Ovary (tissue), 9 donors: ENCODE results near the gene TRABD. TPM values are rescaled to one million over a fixed set of nuclear protein-coding genes. Genes with fewer than 3 reads are reported as not detected.

ENCODE experiments used
- DNase-seq, 5 donors: peaks; one replicate each; pipeline ENCODE4 v3.0.0-alpha.2; 2019 to 2020
- H3K27ac ChIP-seq, 2 donors: fragments of 200-600 bp; one replicate each; pipeline versions ENCODE4 v1.5.1 to v1.8.0; 2019 to 2022
- H3K27me3 ChIP-seq: fragments of 200-600 bp; one replicate; pipeline ENCODE4 v1.8.0; 2022
- H3K36me3 ChIP-seq: fragments of 200-600 bp; sonication (generic); one replicate; pipeline ENCODE4 v1.5.1; 2019
- H3K4me1 ChIP-seq: one replicate; pipeline ENCODE4 v1.8.1; 2013; ENCODE audit warnings: mild to moderate bottlenecking, moderate library complexity; ENCODE audit not compliant: insufficient read depth
- H3K4me3 ChIP-seq: fragments of 200-600 bp; sonication (generic); one replicate; pipeline ENCODE4 v1.5.1; 2017
- H3K9me3 ChIP-seq, 2 donors: fragments of 200-600 bp in 1 of 2; sonication (generic) in 1 of 2; one replicate each; pipeline versions ENCODE4 v1.5.1 to v1.8.1; 2013 to 2019; ENCODE audit warnings: mild to moderate bottlenecking in 1 of 2, moderate library complexity in 1 of 2
- EP300 ChIP-seq: sonication (generic); formaldehyde crosslinking; IDR thresholded peaks from one replicate; pipeline ENCODE4 v1.6.1; 2017; ENCODE audit warnings: antibody characterized with exemption
- POLR2A ChIP-seq: fragments of 450-650 bp; IDR thresholded peaks from one replicate; pipeline ENCODE4 v1.6.1; 2017; ENCODE audit warnings: antibody characterized with exemption, mild to moderate bottlenecking, moderate library complexity
- WGBS, 3 donors: extraction: QIAGEN DNeasy Blood & Tissue Kit in 1 of 3; methylation state at CpG; one replicate each; pipeline versions ENCODE4 v1.1.5 to v1.1.7; 2013 to 2017; 5-methylcytosine and 5-hydroxymethylcytosine counted together
- intact Hi-C, 4 donors: fragments of 100-400 bp; cut with DNase I; formaldehyde crosslinking; loops; one replicate each; pipeline versions ENCODE4 v1.11.0 to v1.15.1; 2022 to 2023
- polyA plus RNA-seq, 2 donors: library from polyadenylated mRNA; stranded (reverse); fragments of 200-250 nt in 1 of 2; fragments of 350-450 nt in 1 of 2; fragmentation: Illumina TruSeq in 1 of 2; extraction: RNeasy Lipid Tissue Mini Kit (QIAGEN cat#74804) in 1 of 2; gene quantifications; one replicate each; pipeline ENCODE4 v1.2.3, GENCODE V29; 2013 to 2014
- total RNA-seq, 7 donors: library from RNA; depleted of rRNA in 2 of 7; stranded (reverse); fragments of >200 nt in 2 of 7; fragmentation: NEBNext Ultra II Directional in 3 of 7; extraction: Animal tissue kit (Norgen Biotek cat#: 25700) in 3 of 7; gene quantifications; one replicate each; pipeline versions ENCODE4 v1.1.0 to v1.2.4, GENCODE V29; 2016 to 2023
- TF ChIP-seq, protein P1 (sequence below), 3 donors: fragments of 450-650 bp in 2 of 3; fragments of 200-600 bp in 1 of 3; IDR thresholded peaks; one replicate each; pipeline versions ENCODE4 v1.5.1 to v1.8.0; 2016 to 2022; ENCODE audit warnings: antibody characterized with exemption in 3 of 3, mild to moderate bottlenecking in 1 of 3
- donor health status: DM: no; HTN: no; CAD: no; lungs with moderate emphysema.
- donor health status: DM: no; HTN: no; CAD: no.
- donor health status: Bipolar disorder and iron deficiency.
- donor health status: DM: yes; HTN: yes; CAD: no.
- donor health status: DM: no; HTN: no; CAD: no.
- donor health status: DM: yes; HTN: yes; CAD: no.

Gene TRABD
- total and polyA plus RNA-seq, 9 donors: 0.58 to 35.2 (median 26.1) TPM

DNA sequence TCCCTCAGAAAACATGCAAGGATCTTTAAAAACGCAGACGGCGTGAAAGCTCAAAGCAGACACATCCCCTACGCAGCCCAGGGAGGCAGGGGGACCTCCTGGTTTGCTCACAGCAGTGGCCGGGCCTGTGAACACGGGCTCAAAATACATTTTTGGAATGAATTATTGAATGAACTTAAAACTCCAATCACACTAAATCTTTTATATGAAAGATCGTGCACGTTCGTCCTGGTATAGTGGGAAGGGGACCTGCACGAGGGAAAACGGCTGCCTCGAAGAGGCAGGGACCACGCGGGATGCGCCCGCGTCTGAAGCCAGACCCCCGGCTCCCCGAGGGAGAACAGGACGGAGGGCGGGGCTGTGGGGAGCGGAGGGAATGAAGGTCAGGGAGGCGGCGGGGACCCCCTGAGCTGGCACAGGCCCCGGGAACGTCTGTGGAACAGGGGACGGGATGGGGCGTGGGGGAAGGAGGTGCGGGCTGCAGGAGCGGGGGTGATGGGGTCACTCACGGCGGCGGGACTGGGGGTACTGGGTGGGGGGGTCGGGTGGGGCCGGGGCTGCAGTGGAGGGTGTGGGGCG is 16.4 kb upstream of the TRABD start:
- 4 to 5% (median 5%) methylated on average over 30 to 36 of the region's 36 CpGs for WGBS, 3 donors
- Histone ChIP-seq H3K4me3 (peak overlapping the region; percentile 34), H3K4me1 (peaks cover 5% of the 10 kb centered on the region), H3K36me3 (no peaks in the 10 kb centered on the region), H3K9me3 (no peaks in the 10 kb centered on the region), H3K27ac (no peak overlapping the region), H3K27me3 (no peaks in the 10 kb centered on the region)
- TF ChIP-seq EP300: no peak
- no peak for TF ChIP-seq POLR2A
- TF ChIP-seq, protein P1, sequence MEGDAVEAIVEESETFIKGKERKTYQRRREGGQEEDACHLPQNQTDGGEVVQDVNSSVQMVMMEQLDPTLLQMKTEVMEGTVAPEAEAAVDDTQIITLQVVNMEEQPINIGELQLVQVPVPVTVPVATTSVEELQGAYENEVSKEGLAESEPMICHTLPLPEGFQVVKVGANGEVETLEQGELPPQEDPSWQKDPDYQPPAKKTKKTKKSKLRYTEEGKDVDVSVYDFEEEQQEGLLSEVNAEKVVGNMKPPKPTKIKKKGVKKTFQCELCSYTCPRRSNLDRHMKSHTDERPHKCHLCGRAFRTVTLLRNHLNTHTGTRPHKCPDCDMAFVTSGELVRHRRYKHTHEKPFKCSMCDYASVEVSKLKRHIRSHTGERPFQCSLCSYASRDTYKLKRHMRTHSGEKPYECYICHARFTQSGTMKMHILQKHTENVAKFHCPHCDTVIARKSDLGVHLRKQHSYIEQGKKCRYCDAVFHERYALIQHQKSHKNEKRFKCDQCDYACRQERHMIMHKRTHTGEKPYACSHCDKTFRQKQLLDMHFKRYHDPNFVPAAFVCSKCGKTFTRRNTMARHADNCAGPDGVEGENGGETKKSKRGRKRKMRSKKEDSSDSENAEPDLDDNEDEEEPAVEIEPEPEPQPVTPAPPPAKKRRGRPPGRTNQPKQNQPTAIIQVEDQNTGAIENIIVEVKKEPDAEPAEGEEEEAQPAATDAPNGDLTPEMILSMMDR (IDR thresholded peaks at IDR 0.05): no peak
- peak in 3 of 5 donors; percentile 28 to 47 (median 42) for DNase-seq
- intact Hi-C loops: no loop called here

DNA sequence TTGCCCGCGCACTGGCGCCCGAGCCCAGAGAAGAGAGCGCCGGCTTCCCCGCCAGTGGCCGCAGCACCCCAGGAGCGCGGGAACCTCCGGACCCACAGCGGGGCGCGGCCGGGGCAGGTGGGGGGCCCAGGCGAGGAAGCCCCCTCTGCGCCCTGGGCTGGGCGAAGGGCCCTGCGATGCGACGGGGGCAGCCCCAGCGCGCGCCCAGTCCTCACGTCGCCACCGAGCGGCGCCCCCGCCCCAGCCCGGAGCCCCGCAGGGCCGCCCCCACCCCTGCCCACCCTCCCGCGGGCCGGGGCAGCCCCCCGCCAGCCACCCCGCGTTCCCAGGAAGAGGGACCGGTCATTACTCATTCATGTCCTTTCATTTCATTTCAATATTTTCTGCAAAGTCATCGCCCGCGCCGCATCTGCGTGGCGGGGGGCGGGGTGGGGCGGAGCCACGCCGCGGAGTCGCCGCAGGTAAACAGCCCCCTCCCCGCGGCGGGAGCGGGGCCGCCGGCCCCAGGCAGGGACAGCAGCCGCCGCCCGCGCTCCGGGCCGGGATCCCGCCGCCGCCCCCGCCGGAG is 15.9 kb upstream of the TRABD start:
- no peak overlapping the region for H3K27ac ChIP-seq
- DNase-seq: peak in 4 of 5 donors; percentile 15 to 58 (median 42)
- H3K36me3 ChIP-seq: no peaks in the 10 kb centered on the region

DNA sequence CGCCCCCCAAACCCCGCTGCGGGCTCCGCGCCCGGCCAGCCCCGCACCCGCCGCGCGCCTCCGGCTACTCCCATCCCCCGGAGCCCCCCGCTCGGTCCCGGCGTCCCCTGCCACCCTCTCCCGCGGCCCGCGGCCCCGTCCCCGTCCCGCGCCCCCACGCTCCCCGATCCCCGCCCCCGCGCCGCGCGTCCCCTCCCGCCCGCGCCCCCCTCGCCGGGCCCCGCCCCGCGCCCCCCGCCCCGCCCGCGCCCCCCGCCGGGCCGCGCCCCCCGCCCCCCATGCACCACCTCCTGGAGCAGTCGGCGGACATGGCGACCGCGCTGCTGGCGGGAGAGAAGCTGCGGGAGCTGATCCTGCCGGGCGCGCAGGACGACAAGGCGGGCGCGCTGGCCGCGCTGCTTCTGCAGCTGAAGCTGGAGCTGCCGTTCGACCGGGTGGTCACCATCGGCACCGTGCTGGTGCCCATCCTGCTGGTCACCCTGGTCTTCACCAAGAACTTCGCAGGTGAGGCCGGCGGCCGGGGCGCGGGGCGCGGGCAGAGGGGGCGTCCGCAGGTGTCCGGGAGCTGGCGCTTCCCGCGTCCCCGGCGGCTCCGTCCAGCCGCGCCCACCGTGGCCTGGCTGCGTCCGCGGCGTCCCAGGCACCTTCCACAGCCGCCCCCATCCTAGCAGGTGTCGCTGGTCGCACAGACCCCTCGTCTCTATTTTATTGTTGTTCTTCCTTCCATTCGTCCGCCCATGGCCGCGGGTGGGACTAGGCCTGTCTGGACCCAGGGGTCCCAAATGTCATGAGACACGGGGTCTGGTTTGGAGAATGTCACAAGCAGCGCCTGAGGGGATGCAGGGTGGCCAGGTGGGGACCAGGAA is 15.0 kb upstream of the TRABD start, which contains the start of gene PANX2:
PANX2 (plus strand) TSS at position 279 of the 866 bp plus-strand sequence; CDS start at position 279, 0 bp downstream.
- Histone ChIP-seq H3K36me3 (no peaks in the 10 kb centered on the region), H3K27me3 (no peaks in the 10 kb centered on the region), H3K9me3 (no peaks in the 10 kb centered on the region), H3K4me3 (peak within 1 kb of the TSS; percentile 34), H3K27ac (no peak within 1 kb of the TSS), H3K4me1 (peaks cover 5% of the 10 kb centered on the region)
- intact Hi-C loops: no loop called here
- DNase-seq: peak in 4 of 5 donors; percentile 8 to 51 (median 42)
- WGBS, 3 donors: 8 to 20% (median 14%) methylated on average over 14 to 104 of the region's 105 CpGs
- TF ChIP-seq, protein P1 (IDR thresholded peaks at IDR 0.05): no peak

More for the DNA sequence above, 15.9 kb upstream of the TRABD start:
- 0 to 1% (median 0%) methylated on average over 5 to 70 of the region's 70 CpGs for WGBS, 3 donors
- H3K27me3 ChIP-seq: no peaks in the 10 kb centered on the region
- H3K4me1 ChIP-seq: peaks cover 5% of the 10 kb centered on the region
- H3K4me3 ChIP-seq: peak overlapping the region; percentile 34
- H3K9me3 ChIP-seq: no peaks in the 10 kb centered on the region
- intact Hi-C loops: no loop called here
- no peak for TF ChIP-seq EP300
- no peak for TF ChIP-seq POLR2A
- TF ChIP-seq, protein P1 (IDR thresholded peaks at IDR 0.05): no peak

DNA sequence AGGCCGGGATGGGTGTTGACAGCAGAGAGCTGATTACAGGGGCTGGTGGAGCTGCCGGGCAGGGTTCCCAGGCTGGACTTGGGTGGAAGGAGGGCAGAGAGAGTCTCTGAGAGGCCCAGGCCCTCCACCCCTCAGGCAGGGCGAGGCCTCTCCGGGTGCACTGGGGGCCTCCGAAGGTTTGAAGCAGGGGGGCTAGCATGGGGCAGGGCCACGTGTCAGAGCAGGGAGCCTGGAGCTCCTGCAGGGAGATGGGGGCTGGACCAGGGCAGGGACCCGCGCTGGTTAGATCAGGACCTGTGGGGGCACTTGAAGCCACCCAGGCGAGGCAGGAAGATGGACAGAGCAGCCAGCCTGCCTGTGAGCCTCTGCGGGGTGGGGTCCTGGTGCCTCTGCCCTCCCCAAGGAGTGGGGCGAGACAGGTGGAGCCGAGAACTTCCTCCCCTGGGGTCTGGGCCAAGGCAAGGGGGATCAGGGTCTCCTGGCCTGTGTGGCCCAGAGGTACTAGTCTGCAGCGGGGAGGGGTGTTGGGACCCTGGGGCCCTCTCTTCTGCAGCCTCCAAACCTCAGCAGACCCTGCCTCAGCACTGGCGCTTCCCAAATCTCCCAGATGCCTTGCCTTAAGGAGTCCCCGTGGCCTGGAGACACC is 14.3 kb upstream of the TRABD start:
- Histone ChIP-seq H3K9me3 (no peaks in the 10 kb centered on the region), H3K27ac (no peak overlapping the region), H3K4me1 (peaks cover 5% of the 10 kb centered on the region), H3K36me3 (no peaks in the 10 kb centered on the region), H3K27me3 (no peaks in the 10 kb centered on the region), H3K4me3 (peak overlapping the region; percentile 5)
- WGBS, 3 donors: 72 to 77% (median 74%) methylated on average over 15 of the region's 15 CpGs
- TF ChIP-seq, protein P1 (IDR thresholded peaks at IDR 0.05): no peak
- no peak for TF ChIP-seq EP300
- no peak for TF ChIP-seq POLR2A
- DNase-seq: peak in 3 of 5 donors; percentile 26 to 39 (median 36)
- intact Hi-C loops: no loop called here
